PFSK-1 (cell line): ENCODE results near the gene EID2B.

Experiments
- FOXP2 ChIP-seq: optimal IDR thresholded peaks from 2 replicates; pipeline ENCODE3; 2011; ENCODE audit warnings: borderline replicate concordance, control low read depth, inconsistent platforms; ENCODE audit not compliant: insufficient read depth; ENCODE audit errors: extremely low read length, extremely low read depth
- POLR2AphosphoS5 ChIP-seq: IDR thresholded peaks from 2 replicates; pipeline ENCODE4 v1.6.1; 2012; ENCODE audit warnings: low read depth, mild to moderate bottlenecking, control low read depth, low read length, moderate library complexity
- REST ChIP-seq, 2 experiments: IDR thresholded peaks; 2 replicates each; pipeline versions ENCODE4 v1.6.1 to v1.8.0; 2011 to 2012; ENCODE audit warnings: low read depth in 2 of 2, low read length in 2 of 2, control low read depth in 1 of 2, inconsistent platforms in 1 of 2, mild to moderate bottlenecking in 1 of 2, moderate library complexity in 1 of 2; ENCODE audit not compliant: insufficient read depth in 1 of 2
- SIN3A ChIP-seq: IDR thresholded peaks from 2 replicates; pipeline ENCODE4 v1.6.1; 2012; ENCODE audit warnings: mild to moderate bottlenecking, low read length, moderate library complexity, borderline replicate concordance; ENCODE audit not compliant: insufficient read depth
- TAF1 ChIP-seq: IDR thresholded peaks from 2 replicates; pipeline ENCODE4 v1.6.1; 2012; ENCODE audit warnings: low read length, control low read depth, borderline replicate concordance; ENCODE audit not compliant: insufficient read depth

EID2B gene

GRCh38 chr19:39558624-39559117 lies 26.0 kb upstream of the EID2B start:
- TF ChIP-seq SIN3A = no peak
- no peak for TF ChIP-seq REST (IDR thresholded peaks at IDR 0.05; ENCODE audit: insufficient read depth in 1 of 2, low read depth in 2 of 2, low read length in 2 of 2)
- TF ChIP-seq FOXP2 = no peak
- TF ChIP-seq POLR2AphosphoS5 = no peak
- no peak for TF ChIP-seq TAF1

- TF ChIP-seq SIN3A (no peak), FOXP2 (no peak), POLR2AphosphoS5 (no peak), TAF1 (no peak), REST (IDR thresholded peaks at IDR 0.05; ENCODE audit: insufficient read depth in 1 of 2, low read depth in 2 of 2, low read length in 2 of 2) (no peak)
Measured at GRCh38 chr19:39557811-39558623, 25.4 kb upstream of the EID2B start.

GRCh38 chr19:39555883-39556282 lies 23.2 kb upstream of the EID2B start:
- TF ChIP-seq FOXP2 (no peak), TAF1 (no peak), REST (IDR thresholded peaks at IDR 0.05; ENCODE audit: insufficient read depth in 1 of 2, low read depth in 2 of 2, low read length in 2 of 2) (no peak), SIN3A (no peak), POLR2AphosphoS5 (no peak)

GRCh38 chr19:39554701-39555311 lies 22.2 kb upstream of the EID2B start:
- TF ChIP-seq SIN3A (no peak), REST (IDR thresholded peaks at IDR 0.05; ENCODE audit: insufficient read depth in 1 of 2, low read depth in 2 of 2, low read length in 2 of 2) (no peak), POLR2AphosphoS5 (no peak), FOXP2 (no peak), TAF1 (no peak)
